HG03565 (cell line): ENCODE measurements around the gene LRRK1.

Experiments used
- ATAC-seq: cut with Tn5 transposase; IDR thresholded peaks from one replicate; pipeline ENCODE4 v1.9.1; 2021; ENCODE audit warnings: mild to moderate bottlenecking, moderate library complexity; ENCODE audit not compliant: unreplicated experiment

LRRK1 gene

DNA sequence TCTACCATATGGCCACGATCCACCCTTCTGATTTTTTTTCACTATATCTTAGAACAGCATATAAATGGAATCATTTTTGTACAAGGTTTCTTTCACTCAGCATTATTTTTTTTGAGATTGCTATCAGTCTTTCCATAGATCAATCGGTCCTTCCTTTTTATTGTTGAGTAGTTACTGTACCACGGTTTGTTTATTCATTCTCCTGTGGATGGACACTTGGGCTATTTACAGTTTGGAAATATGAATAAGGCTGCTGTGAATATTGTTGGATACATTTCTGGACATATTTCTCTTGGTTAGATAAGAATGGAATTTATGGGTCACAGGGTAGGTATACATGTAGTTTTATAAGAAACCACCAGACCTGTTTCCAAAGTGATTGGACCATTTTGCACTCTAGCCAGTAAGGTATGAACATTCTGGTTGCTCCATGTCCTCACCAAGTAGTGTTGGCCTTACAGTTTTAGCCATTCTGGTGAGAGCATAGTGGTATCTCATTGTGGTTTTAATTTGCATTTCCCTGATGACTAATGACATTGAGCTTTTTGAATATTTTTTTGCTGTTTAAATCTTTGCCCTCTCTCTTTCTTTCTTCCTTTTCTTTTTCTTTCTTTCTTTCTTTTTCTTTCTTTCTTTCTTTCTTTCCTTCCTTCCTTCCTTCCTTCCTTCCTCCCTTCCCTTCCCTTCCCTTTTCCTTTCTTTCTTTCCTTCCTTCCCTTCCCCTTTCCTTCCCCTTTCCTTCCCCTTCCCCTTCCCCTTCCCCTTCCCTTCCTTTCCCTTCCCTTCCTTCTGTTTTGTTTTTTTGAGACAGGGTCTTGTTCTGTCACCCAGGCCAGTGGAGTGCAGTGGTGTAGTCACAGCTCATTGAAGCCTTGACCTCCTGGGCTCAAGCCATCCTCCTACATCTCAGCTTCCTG, 49.2 kb downstream of the LRRK1 start:
- ATAC-seq = no peak

DNA sequence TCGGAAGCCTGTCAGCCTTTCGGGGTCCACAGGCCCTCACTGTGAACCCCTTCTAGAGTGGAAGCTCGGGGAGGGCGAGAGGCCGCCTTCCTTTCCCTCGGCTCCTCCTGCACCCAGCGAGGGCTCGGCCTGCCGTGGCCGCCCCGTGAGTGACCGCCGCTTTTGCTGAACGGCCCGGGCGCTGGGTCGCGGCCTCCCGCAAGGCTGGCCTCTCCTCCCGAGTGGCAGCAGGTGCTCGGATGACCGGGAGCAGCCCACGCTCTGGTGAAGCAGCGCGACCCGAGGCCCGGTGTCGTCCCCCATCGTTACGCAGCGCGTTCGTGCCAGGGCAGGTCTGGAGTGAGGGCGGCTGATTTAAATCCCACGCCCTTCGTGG, 53.8 kb downstream of the LRRK1 start:
- no peak for ATAC-seq

DNA sequence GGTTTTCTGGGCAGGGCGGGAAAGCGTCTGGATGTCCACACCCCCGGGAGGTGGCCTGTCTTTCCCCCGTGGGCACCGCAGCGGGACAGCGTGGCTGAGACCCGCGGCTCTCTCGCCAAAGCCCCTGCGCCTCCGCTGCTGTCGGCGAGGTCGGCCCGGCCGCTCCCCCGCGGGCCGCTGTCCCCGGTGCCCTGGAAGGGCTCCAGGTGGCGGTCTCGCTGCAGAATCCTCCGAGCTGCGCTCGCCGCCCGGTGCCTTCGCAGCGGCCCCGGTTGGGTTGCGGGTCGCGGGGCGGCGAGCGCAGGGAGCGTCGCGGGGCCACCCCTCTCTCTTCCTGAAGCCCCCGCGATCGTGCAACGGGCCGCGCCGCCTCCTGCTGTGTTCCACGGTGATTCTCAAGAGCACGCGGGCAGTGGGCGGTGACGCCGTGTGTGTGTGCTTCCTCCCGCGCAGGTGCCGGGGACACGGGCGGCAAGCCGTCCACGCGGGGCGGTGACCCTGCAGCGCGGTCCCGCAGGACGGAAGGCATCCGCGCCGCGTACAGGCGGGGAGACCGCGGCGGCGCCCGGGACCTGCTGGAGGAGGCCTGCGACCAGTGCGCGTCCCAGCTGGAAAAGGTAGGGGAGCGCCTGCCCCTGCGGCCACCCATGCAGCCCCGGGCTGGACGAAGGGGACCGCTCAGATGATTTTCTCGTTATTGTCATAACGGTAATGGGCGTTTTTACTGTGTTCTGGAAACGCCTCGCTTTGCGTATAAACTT, 54.4 kb downstream of the LRRK1 start:
- no peak for ATAC-seq

DNA sequence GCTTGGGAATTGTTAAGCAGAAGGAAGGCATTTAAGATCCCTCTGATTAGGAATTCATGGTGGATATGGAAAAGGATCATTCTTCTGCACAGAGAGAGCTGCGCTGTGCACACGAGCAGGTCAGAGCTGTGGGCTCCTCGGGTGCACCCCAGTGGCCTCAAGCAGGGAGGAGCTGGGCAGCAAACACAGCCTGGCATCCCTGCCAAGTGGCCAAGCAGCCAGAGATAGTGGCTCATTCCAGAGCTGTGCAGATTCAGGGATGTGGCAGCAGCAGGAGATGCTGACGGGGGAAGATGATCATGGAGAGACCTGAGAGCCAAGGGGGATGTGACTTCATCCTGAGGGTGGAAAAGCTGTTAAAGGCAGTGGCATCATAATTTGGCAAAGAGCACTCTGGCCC, 55.9 kb downstream of the LRRK1 start:
- ATAC-seq = no peak

DNA sequence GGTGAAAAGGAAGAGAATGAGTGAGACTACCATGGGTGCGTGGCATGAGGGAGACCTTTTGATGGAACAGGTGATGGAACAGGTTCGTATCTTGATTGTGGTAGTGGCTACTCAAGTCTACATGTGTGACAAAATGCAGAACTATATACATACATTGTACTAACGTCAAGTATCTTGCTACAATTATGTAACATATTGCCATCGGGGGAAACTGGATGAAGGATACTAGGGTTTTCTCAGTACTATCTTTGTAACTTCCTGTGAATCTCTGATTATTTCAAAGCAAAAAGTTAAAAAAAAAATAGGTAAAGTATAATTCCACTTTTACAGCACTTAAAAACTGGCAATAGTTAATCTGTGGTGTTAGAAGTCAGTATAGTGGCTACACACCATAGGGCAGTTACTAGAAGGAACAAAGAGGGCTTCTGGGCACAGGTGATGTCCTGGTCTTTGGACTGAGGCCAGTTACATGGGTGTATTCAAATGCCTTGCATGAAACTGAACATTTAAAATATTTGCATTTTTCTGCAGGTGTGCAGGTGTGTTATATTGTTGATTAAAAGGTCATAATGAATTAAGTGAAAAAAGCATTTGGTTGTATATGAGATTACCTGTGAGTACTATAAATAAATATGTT, 61.4 kb downstream of the LRRK1 start:
- no peak for ATAC-seq

DNA sequence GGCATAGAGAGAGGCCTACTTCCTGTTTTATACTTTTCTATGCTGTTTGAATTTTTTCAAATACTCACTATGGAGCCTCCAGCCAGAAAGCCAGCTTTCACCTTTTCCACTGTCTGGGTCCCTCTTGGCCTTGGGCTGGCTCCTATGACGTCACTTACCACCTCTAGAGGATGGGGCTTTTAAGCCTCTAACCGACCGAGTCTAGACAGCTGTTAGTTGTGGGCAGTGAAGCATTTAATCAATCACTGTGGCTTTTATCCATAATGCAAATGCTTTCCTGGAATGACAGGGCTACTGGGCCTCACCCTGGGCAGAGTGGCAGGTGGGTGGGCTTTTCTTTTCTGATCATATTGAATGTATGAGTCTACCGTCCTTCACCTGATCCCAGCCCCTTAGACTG, 61.9 kb downstream of the LRRK1 start:
- no peak for ATAC-seq

DNA sequence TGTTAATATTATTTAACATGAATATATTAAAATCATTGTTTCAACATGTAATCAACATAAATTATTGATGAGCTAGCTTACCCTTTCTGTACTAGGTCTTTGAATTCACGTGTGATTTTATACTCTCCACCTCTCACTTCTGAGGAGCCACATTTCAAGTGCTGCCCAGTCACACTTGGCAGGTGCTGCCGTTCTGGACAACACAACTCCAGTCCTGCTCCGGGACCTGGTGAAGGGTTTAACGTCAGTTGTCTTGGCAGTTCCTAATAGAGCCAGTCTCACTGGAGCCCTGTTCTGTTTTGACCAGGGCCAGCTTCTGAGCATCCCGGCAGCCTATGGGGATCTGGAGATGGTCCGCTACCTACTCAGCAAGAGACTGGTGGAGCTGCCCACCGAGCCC, 64.1 kb downstream of the LRRK1 start:
- no peak for ATAC-seq

DNA sequence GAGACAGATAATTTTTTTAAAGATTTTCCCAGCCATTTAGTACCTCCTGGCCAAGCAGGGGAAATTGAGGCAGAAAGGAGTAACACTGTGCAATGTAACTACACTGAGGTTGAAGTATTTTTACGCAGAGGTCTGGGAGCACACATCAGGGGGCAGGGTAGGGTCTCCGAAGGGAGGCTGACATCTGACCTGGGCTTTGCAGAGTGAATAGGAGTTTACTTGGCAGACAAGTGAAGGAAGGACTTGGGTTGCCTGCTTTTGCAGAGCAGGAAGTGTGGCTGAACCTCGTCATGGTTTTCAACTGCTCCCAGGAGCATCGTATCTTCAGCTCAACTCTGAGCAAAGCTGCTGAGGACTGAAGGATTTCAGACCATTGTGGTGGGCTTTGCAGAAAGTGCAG, 66.2 kb downstream of the LRRK1 start:
- ATAC-seq = no peak

DNA sequence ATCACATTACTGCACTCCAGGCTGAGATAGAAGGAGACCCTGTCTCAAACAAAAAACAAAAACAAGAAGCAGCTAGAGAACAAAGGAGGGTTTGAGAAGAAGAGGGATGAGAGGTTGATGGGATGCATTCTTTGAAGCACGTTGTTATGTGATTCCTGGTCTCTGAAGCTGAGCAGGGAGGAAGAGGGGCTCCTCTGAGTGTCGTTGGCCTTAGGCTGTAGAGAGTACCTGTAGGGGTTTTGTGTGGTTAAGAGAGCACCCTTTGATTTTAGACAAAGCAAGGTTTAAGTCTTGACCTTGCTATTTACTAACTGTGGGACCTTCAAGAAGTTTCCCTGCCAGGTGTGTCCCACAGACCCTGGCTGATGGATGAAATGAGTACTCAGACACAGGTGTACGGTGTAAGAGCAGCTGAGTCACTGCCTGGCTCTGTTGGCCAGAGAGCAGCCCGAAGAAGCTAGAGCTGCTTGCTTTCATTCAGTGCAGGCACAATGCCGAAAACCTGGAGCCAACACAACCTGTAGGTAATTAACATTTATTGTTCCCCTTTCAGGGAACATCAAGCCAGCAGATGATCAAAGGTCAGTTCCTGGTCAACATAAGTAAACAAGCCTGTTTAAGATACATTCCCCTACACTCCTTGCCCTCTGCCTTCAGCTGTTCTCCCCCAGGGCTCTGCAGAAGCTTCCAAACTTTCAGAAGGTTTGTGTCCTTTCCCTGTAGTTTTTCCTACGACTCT, 67.2 kb downstream of the LRRK1 start:
- no peak for ATAC-seq

DNA sequence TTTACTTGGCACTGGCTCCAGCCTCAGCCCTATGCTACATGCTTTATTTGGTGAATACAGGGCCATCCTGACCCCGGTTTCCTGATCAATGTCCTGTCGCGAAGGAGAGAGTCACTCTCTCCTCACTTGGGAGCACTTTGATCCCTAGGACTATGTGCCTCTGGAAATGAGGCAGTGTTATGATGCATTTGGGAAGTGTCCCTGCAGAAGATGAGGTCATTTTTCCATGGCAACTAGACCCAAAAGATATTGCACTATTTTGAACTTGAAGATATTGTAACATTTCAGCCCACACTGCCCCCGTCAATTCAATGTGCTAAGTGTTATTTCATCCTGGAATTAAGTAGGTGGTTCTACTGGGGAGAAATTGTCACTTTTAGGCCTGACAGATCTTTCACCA, 68.0 kb downstream of the LRRK1 start:
- ATAC-seq = no peak

DNA sequence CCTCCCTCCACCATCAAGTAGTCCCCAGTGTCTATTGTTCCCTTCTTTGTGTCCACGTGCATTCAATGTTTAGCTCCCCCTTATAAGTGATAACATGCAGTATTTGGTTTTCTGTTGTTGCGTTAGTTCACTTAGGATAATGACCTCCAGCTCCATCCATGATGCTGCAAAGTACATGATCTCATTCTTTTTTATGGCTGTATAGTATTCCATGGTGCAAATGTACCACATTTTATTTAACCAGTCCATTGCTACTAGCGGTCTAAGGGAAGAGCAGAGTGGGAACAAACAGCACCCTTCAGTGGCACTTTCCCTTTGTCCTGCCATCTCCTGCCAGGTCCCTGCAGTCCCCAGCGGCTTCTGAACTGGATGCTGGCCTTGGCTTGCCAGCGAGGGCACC, 69.1 kb downstream of the LRRK1 start:
- no peak for ATAC-seq

DNA sequence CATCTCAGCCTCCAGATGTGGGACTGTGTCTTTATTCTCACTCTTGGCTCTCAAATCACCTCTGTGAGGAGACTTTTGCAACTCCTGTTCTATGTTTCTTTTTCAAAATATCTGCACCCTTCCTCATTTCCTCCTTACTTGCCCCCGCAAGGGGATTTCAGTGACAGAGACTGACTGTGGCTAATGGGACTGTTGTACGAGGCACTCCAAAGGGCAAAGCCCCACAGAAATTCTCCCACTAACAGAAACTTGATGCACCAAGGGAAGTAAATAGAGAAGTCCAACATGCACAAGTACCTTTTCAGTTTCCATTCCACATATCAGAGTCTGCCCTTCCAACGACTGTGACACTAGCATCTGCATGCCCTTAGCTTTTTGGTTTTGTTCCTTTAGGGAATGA, 69.7 kb downstream of the LRRK1 start:
- no peak for ATAC-seq

DNA sequence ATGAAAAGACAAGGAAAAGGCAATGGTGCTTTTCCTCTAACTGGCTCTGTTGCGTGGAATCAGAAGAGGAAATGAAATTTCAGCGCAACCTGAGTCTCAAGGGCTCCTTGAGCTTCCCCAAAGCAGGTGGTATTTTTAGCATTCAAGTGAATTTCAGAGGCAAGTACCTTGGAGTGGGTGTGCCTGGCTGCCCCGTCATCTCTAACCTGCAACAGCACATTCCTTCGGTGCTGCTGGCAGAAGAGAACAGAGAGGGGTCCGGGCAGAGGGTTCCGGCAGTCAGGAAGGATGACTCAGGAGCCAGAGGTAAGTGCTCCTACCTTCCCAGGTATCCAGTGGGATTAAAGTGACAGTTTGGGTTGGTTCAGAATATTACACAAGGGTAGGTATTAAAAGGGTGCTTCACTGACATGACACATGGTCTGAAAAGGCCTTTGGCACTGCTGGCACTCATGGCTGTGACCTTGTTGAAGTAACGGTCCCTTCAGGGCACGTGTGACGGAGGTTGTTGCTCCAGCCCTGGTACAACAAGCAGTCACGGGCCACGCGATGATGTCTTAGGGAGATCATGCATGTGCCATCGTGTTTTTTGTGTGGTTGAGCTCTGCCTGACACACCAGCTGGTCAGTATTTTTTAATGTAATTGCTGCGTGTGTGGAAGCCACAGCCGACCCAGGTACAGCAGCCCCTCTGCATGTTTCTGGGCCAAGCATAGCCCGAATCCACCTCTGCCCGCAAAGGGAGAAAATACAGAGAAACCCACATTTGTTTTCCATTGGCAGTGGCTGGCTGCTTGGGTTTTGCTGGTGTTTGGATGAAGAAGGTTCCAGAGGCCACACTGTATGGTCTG, 75.7 kb downstream of the LRRK1 start:
- no peak for ATAC-seq

DNA sequence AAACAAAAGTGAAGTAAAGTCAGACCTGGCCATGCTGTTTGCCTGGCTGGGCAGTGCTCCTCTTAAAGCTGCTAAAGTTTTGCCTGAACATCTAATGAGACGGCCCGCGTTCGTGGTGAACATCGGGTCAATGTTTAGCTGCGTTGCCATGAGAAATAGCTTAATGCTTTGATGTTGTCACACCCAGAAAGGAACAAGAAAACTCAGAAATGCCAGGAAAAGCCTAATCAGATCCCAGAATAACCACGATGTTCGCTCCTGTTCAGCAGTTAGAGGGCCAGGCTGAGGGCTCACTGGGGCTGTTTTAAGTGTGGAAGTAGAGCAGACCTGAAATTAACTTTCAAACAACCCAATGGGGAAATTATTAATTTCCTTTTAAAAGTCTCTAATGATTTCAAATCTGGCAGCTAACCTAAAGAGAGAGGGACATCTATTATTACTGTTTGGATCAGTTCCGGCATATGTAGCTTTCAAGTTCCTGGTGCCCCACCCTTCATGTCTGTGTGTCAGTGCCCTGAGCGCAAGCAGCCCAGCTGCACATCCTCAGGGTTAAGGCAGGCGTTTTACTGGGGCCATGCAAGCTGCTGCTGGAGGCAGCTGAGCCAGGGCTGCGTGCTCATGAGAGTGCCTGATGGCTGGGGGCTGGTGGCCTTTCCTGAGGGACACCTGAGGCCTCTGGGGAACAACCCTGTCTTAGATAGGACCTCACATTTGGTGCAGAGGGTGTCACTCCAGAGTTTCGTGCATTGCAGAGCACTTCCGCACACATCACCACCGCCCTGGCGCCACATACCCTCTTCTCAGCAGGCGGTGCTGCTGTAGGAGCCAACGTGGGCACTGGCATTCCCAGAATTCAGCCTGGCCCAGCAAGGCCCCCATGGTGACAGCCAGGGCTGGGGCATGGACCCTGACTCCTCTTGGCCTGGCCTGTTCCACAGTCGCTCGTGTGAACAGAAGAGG, 76.6 kb downstream of the LRRK1 start:
- ATAC-seq = no peak

DNA sequence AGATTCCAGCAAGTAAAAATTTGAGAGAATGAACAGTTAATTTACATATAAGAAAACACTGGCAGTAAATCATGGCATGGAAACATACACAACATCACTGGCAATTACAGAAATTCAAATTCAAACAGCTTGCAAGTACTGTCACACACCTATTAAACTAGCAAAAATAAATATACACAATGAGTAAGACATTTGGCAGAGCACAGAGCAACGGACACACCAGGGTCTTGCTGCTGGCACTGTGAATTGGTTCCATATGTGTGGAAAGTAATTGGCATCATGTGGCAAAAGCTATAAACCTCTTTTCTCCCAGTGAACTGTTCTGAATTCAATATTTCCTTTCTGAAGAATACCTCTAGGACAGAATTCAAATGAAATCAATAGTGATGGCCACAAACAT, 78.3 kb downstream of the LRRK1 start:
- ATAC-seq = no peak

DNA sequence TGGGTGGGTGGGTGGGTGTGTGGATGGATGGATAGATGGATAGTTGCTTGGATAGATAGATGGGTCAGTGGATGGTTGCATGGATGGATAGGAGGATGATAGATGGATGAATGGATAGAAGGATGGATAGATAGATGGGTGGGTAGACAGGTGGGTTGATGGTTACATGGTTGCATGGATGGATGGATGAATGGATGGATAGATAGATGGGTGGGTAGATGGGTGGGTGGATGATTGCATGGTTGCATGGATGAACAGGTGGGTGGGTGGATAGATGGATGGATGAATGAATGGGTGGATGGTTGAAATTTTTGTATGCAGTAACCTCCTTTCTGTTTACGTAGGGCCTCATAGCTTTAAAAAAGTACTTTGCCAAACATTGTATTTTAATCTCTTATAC, 79.5 kb downstream of the LRRK1 start:
- no peak for ATAC-seq

DNA sequence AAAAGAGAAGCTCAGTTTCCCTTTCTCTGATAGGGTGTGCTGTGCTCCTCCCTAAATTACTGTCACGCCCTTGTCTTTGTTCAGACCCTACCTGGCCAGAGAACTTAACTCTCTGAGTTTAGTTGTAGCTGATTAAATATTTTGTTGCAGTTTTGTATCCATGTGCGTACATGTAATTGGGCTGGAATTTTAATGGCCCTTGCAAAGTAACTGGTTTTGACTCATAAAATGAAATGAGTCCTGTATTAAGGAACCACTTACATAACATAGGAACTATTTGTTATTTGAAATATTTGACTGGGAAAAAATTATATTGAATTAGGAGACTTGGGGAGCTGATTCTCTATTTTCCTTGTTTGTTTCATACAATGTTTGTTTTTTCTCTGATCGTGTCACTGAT, 80.2 kb downstream of the LRRK1 start:
- ATAC-seq = no peak

DNA sequence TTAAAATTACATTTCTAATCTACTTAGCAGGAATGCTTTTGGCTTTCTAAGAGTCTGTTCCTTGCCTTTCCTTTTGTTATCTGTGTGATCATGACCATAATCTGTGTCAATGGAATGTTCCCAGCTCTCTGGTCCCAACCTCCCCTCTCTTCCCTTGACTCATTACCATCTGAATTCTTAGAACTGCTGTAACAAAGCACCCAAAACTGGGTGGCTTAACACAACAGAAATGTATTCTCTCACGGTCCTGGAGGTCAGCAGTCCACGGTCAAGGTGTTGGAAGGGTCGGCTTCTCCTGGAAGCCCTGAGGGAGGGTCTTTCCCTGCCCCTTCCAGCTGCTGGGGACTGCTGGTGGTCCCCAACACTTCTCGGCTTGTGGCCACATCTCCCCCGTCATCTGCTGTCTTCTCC, 81.1 kb downstream of the LRRK1 start:
- ATAC-seq = no peak

DNA sequence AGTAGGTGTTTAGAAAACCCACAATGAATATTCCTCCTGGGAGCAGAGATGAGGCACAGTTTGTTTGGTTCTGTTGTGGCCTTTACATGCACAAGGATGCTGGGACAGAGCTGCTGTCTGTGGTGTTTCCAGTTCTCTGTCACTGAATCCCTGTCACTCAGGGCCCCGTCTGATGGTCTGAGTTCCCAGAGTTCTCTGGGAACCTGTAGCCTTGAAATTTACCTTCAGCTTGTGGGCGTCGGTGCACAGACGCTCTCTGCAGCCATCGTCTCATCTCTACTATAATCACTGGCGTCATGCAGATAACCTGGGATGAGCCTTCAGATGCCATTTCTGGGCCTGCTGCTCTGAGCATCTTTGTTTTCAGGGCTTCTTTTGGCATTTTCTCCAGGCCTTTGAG, 81.9 kb downstream of the LRRK1 start:
- no peak for ATAC-seq
